ENCODE results near the gene CELF2.
"Not testable (repeated sequence)": the region's sequence is repeated elsewhere in the genome, so short reads cannot be mapped to it uniquely, and the experiment has no call there.

The CELF2 gene

DNA sequence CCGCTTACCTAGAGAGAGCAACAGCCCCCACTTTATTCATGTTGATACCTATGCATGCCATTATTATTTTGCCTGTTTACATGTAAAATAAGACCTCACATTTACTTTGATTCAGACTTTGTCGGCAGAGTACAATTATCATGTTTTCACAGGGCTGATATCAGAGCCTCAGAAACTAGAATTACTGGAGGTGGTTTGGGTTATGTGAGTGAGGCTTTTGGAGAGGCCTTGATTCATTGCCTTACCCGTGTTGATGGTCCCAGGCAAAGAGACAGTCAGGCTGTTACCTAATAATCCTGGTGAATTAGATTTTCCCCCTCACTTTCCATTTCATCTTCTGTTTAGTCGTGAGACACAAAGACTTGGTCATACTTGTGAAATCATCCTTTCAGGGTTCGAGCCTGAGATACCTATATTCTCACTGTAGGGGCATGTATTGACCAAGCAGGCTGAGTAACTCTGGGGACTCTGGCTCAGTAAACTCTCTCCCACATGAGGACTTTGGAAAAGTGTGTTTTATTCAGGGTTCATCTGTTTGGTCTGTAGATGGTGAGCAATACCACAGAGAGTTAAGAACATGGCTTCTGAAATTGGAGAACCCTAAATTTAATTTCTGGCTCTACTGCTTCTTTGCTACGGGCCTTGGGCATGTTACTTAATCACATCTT is 150.9 kb downstream of the CELF2 start:
- no peak for FAIRE-seq

DNA sequence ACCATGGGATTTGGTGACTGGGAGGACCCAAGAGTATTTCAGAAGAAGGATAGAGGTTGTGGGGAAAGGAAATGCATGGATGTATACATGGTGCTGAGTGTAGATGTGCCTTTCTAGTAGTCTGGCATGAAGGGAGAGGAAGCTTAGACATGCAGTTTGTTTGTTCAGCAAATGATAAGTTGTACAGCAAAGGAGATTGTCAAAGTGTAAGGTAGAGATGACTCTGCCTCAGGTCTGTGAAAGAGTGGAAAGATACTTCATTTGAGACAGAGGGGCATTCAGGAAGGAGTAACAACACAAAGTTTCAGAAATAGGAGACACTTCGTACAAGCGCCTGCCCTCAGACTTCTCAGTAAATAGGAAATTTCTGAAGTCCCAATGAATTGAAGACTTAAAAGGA is 152.3 kb downstream of the CELF2 start:
- DNase-seq (ENCODE audit: insufficient read length, low spot score) = no peak
- peak; percentile 98 for FAIRE-seq

More for the DNA sequence above, 150.9 kb downstream of the CELF2 start:
- DNase-seq (ENCODE audit: insufficient read length, low spot score) = no peak

DNA sequence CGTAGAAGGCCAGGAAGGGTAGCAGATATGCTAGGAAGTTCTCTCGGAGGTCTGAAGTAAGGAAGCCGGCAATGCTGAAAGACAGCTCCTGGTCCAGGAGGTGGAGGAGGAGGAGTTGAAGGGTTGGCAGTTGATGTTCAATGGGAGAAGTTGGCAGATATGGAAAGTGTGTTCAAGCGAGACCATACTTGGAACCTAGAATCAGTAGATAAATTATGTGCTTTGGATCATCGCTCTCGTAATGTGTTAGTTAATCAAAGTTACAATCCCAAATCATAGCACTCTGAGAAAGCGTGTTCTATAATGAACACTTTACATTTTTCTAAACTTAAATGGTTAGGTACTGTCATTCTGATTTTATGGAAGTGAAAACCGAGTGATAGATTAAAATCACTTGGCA is 152.9 kb downstream of the CELF2 start:
- FAIRE-seq (no peak), DNase-seq (ENCODE audit: insufficient read length, low spot score) (no peak)

DNA sequence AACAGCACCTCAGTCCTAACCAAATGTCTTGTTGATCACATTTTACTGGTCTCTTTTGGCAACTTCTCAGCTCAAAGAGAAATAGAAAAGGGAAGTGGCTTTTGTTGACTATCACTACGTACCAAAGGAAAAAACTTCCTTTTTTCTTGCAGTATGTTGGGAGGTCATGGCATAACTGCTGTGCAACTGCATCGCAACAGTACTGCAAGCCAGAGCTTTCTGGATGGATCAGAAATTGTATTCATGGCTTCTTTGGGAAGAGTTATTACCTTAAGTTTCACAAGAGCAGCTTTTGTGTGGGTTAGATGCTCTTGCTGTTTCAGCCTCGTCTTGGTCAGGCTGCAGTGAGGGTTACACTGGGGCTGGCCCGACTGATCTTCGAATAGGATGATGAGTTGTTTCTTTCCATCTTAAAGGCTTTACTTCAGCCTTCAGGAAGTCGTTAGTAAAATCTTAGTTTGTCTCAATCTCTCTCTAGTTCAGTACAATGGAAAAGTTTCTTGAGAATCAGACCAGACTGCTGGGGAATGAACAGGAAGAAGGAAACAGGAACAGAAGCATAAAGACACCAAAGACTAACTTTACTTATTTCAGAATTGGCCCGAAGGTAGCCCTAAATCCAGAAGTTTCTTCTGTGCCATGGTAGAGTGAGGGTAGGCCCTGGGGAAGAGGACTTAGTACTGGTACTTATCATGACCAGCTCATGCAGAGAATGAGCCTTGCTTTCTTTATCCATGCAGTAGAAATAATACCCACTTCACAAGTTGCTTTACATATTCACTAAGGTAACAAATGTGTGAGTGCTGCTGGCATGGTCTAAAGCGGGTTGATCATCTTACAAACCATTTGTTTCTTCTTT is 153.6 kb downstream of the CELF2 start:
- DNase-seq (ENCODE audit: insufficient read length, low spot score) (no peak), FAIRE-seq (no peak)

DNA sequence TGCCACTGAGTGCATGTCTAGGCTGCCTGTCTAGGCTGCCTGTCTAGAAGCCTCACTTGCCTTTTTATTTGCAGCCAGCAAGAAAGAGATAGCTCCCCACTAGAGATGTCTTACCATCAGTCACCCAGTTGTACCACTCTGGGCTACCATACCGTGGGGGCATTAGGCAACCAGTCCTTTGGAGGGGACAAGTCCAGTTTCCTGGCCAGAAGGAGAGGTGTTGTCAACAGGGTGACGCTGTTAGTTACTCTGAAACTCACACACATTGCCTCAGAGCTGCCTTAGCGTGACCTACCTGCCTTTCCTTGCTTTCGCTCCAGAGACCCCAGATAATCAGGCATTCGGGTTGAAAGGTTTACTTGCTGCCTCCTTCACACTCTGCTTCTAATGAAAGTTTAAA is 155.4 kb downstream of the CELF2 start:
- FAIRE-seq (peak; percentile 86), DNase-seq (ENCODE audit: insufficient read length, low spot score) (no peak)

DNA sequence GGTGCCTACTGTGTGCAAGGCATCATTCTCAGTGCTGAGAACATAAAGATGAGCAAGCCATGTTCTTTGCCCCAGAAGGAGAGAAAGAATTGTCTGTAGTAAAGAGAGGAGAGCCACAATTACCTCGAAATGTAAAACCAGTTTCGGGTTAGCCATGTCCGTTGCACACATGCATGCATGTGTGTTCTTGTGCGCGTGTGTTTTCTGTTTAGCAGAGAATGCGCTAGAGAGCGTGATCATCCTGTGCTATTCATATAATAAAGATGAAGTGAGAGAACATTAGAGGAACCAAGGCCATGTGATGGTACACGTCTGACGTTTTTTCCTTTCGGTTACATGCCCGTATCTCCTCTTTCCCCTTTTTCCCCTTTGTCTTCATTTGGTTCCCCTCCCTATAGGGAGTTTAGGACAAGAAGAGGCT is 158.2 kb downstream of the CELF2 start:
- FAIRE-seq (no peak), DNase-seq (ENCODE audit: insufficient read length, low spot score) (no peak)

DNA sequence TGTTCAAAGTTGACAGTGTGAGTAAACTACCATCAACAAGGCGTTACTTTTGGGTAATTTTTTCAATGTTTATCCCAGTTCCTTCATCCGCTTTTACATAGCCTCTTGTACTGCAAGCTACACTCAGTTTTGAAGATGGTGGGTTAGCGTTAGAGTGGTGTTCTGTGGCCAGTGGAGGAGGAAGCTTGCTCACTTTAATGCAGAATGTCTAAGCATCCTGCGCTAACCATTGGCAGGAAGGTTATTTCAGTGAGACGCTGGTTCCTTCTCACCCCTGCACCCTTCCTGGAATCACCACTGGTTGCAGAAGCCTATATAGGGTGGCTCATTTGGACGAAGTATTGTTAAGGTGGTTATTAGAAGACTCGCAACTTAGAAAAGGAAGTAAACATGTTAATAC is 159.1 kb downstream of the CELF2 start:
- DNase-seq (ENCODE audit: insufficient read length, low spot score) (no peak), FAIRE-seq (peak; percentile 98)

DNA sequence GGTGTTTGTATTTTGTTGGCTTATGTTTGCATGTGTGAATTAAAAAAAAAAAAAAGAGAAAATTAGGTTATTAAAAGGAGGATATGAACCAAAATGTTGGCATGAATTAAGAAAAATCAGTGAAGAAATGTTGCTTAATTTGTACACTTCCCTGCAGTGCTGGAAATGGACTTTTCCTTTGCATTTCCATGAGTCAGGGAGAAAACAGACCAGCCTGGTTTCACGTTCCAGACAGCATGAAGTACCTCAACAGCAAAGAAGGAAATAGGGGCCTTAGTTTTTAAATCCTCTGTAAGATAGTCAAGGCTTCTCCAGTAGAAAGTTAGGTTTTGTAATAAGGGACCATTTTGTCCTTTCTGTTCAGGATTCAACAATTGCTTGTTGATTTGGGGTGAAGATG is 159.7 kb downstream of the CELF2 start:
- FAIRE-seq (no peak), DNase-seq (ENCODE audit: insufficient read length, low spot score) (no peak)

DNA sequence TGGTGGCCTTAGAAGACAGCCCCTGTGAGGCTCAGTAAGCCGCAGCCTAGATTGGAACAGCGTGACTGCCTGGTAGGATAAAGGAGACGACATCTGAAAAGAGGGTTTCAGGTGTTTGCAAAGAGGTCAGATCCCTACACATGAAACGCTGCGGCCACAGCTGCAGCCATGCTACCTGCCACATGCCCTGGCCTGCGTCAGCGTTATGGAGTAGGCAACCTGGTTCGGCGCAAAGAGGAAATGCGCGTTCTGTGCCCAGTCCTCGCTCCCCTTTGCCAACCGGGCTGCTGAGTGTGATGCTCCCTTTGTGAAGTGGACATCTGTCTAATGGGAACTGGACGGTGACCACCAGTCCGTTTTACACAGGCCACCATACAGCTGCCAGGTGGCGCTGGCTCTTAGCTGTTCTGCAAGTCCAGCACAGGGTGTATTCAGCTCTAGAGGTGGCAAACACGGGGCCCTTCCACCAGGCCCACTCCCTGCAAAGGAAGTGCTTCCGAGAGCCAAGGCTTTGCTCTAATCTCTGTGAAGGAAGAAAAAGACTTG is 160.3 kb downstream of the CELF2 start:
- FAIRE-seq = no peak

DNA sequence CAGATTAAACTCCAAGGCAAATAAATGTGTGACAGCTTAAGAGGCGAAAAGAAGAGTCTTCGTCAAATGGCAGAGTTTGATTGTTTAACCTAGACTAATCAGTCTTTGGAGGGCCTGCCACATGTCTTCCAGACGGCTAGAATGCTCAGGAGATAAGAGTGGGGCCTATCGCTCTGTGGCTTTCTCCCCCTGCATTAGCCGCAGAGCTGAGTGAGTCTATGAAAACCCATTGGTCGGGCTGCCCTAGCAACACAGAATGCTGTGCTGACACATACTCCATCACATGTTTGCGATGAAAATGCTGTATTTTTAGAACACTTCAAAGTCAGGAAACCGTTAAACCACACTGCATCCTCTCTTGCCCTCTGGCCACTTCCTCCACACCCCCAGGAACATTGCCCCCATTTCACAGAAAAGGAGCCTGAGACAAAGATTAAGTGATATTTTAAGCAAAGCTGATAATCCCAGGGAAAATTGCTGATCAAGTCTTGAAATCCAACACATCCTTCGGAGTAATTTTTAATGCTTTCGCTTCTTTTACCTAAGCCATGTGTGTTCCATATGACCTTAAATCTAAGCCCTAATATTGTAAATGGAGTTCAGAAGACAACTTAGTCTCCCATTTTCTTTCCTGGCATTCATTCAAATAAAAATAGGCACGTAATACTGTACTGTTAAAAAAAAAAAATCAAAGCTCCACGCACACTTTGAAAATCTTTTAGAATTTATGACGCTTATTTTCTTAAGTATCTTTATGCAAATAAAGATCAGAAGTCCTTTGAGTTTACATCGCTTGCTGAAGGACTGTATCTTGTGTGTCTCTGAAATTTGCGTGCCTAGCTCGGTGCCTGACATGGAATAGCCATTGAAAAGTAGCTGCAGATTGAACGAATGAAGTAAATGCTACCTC is 161.2 kb downstream of the CELF2 start:
- peak; percentile 99 for FAIRE-seq
- peak; percentile 45 for DNase-seq (ENCODE audit: insufficient read length, low spot score)

More for the DNA sequence above, 160.3 kb downstream of the CELF2 start:
- no peak for DNase-seq (ENCODE audit: insufficient read length, low spot score)

DNA sequence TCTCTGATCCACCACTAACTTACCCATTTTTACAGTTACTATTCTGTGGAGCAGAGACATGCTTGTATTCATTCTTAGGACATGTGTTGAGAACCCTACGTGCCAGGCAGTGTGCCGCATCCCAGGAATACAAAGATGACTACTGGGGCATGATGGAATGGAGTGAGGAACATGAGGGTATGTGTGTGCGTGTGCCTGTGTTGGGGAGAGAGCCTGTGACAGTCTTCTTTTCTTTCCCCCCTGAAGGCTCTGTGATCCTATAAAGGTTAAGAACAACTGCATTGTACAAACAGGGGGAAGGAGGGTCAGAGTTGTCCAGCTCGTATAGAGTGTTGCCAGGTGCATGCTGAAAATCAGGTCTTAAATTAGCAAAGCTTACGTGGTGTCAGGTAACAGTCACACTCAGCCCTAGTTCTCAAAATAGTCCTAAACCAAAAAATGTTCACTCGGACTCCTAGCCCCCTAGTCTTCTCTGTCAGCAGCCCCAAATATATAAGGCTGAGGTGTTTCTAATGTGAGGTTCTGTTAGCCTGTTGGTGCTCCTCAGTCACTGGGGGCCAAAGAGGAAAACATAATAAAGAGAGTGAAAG is 161.9 kb downstream of the CELF2 start:
- DNase-seq (ENCODE audit: insufficient read length, low spot score) = no peak
- FAIRE-seq = no peak

DNA sequence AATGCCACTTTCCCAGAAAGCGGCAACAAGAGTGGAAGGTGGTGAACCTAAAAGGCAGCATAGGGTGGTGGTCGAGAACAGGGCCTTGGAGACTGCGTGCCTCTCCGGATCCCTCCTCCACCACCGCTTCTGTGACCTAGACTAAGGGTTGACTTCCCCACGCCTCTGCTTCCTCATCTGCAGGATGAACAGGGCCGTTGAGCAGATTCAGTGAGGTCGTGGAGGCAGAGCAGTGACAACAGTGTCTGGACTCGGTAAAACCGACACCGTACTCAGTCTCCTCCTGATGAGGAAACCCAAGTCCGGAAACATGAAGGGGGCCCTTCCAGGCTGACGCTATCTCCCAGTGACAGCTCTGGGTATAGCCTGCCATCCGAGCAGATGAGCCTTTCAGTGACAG is 162.6 kb downstream of the CELF2 start:
- no peak for DNase-seq (ENCODE audit: insufficient read length, low spot score)
- no peak for FAIRE-seq

DNA sequence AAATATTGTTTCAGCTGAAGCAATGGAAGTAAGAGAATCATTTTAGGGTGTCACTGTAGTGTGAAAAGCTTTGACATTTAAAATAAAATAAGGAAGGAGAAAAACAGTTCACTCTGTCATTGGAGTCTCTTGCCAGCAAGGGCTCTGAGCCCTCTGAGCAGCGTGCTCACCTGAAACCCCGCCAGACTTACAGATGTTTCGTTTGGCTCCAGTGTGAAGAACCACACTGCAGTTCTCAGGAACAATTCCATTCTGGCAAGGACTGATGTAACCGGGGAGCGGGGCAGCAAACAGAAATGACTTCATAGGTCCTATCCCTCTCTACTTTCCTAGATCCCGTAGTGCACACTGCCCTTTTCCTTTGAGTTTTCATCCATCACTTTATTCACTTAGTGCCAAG is 164.3 kb downstream of the CELF2 start:
- peak; percentile 73 for FAIRE-seq

DNA sequence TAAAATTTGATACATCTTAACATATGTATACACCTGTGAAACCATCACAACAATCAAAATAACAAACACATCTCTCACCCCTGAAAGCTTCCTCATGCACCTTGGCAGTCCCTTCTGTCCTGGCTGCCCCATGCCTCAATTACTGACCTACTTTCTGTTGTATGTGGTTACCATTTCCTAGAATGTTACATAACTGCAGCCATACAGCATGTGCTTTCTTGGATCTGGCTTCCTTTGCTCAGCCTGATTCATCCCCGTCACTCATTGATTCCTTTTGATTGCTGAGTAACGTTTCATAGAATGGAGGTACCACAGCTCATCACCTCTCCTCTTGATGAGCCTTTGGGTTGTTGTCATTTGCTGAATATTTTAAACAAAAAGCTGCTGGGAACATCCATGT is 165.3 kb downstream of the CELF2 start:
- DNase-seq (ENCODE audit: insufficient read length, low spot score) (no peak), FAIRE-seq (peak; percentile 57)

More for the DNA sequence above, 164.3 kb downstream of the CELF2 start:
- no peak for DNase-seq (ENCODE audit: insufficient read length, low spot score)

DNA sequence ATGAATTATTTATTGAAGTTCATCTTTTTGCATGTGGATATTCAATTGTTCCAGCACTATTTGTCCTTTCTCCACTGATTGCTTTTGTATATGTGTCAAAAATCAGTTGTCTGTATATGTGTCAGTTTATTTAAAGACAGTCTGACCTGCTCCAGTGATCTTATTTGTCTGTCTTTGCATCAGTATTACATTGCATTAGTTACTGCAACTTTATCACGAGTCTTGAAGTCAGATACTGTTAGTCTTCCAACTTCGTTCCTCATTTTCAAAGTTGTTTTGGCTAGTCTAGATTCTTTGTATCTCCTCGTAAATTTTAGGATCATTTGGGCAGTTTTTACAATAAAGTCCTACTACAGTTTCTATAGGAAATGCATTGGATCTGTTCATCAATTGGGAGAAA is 166.4 kb downstream of the CELF2 start:
- no peak for FAIRE-seq

DNA sequence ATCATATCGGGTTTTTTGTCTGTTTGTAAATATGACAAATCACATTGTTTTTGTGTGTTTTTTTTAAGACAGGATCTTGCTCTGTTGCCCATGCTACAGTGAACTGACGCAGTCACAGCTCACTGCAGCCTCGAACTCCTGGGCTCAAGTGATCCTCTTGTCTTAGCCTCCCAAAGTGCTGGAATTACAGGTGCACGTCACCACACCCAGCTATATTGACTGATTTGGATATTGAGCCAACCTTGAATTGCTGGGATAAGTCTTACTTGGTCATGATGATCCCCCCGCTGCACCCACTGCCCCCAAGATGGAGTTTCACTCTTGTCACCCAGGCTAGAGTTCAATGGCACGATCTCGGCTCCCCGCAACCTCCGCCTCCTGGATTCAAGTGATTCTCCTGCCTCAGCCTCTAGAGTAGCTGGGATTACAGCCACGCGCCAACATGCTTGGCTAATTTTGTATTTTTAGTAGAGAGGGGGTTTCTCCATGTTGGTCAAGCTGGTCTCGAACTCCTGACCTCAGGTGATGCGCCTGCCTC is 167.5 kb downstream of the CELF2 start:
- not testable (repeated sequence) for DNase-seq (ENCODE audit: insufficient read length, low spot score)
- FAIRE-seq = peak; percentile 8

More for the DNA sequence above, 166.4 kb downstream of the CELF2 start:
- no peak for DNase-seq (ENCODE audit: insufficient read length, low spot score)

DNA sequence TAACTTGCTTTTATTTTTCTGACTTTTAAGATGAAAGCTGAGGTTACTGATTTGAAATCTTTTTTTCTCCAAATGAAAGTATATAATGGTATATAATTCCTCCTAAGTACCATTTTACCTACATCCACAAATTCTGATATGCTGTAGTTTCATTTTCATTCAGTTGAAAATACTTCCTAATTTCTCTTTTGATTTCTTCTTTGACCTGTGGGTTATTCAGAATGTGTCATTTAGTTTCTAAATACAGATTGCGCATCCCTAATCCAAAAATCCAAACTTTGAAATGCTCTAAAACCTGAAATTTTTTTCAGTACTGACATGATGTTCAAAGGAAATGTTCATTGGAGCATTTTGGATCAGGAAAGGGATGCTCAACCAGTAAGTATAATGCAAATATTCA is 168.7 kb downstream of the CELF2 start:
- FAIRE-seq (no peak), DNase-seq (ENCODE audit: insufficient read length, low spot score) (no peak)

DNA sequence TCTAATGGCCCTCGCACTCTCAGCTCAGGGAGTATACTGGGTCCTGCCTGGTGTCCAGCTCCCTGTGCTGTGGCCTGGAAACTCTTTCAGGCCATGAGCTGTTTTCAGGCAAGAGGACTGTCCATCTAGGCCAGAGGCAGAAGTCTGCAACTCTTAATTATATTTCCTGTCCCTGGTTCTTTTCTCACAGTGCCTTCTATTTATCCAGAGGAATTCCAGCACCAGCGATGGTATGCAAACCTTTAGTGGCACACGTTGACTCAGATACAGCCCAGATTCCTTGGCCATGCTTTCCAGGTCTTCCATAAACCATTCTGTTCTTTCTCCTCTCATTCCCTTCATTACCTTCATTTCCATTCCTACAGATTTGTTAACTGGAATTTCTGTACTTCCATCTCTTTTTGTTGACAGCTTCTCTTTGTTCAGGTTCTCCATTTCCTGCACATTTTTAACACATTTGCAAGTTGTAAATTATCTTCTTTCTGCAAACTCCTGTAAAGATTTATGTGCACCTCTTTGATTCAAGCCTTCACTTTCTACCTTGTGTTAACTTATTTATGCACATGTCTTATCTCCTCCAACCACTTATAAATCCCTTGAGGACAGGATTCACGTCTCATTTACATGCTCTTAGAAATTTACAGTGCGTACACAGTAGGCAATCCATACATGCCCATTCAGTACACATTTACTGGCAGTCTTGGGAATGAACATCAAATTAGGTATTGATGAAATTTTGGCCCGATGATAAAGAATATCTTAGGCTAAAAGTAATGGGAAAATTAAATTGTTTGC is 172.1 kb downstream of the CELF2 start:
- DNase-seq (ENCODE audit: insufficient read length, low spot score) (no peak), FAIRE-seq (no peak)

DNA sequence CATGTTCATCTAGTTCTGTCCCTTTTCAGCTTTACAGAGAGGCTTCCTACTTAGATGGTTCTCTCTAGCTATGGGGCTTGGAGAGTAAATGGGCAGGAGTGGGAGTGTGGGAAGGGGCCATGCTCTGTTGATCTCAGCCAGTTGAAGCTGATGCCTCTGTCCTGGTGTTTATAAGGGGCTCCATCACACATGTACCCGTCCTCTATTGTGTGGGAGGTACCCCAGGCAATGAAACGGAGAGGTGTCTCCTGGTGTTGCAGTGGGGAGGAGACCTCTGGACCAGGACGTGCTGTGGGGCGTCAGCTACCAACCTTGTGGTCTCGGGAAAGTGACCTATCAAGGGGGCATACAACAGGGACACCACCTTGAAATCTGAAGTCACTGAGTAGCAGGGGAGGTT is 173.5 kb downstream of the CELF2 start:
- FAIRE-seq = no peak
- DNase-seq (ENCODE audit: insufficient read length, low spot score) = no peak

Data from GM19239 (cell line).